DND-41 (cell line): Measurements from ENCODE around the gene CDYL.

Experiments
- ATAC-seq: fragments of 200-7000 bp; cut with Tn5 transposase; 3 replicates; pipeline ENCODE4 v1.9.1; 2021; ENCODE audit warnings: low read depth; ENCODE audit not compliant: insufficient read depth
- DNase-seq: peaks from one replicate; pipeline ENCODE4 v3.0.0-alpha.2; 2020
- H2AFZ ChIP-seq: 2 replicates; pipeline ENCODE4 v1.6.0; 2012; ENCODE audit warnings: low read depth, low read length
- H3K27ac ChIP-seq: 2 replicates; pipeline ENCODE4 v1.5.1; 2012; ENCODE audit warnings: low read length, inconsistent platforms
- H3K27me3 ChIP-seq: fragments of 200-600 bp; sonication (generic); 2 replicates; pipeline ENCODE4 v1.6.0; 2012; ENCODE audit warnings: low read length, mild to moderate bottlenecking, inconsistent platforms; ENCODE audit not compliant: insufficient read depth, poor library complexity
- H3K36me3 ChIP-seq: 2 replicates; pipeline ENCODE4 v1.5.1; 2012; ENCODE audit warnings: low read length, inconsistent platforms; ENCODE audit not compliant: insufficient read depth
- H3K4me1 ChIP-seq: 2 replicates; pipeline ENCODE4 v1.5.1; 2012; ENCODE audit warnings: mild to moderate bottlenecking, low read length; ENCODE audit not compliant: insufficient read depth
- H3K4me2 ChIP-seq: 2 replicates; pipeline ENCODE4 v1.6.0; 2012; ENCODE audit warnings: mild to moderate bottlenecking, moderate library complexity, low read length, inconsistent platforms; ENCODE audit not compliant: insufficient read depth
- H3K4me3 ChIP-seq, 2 experiments: fragments of 200-600 bp in 1 of 2; shearing (Covaris generic) in 1 of 2; 2 replicates each; pipeline ENCODE4 v1.5.1; 2012 to 2016; ENCODE audit warnings: inconsistent platforms in 2 of 2, low read length in 2 of 2, mild to moderate bottlenecking in 2 of 2, low read depth in 1 of 2, moderate library complexity in 1 of 2
- H3K79me2 ChIP-seq: 2 replicates; pipeline ENCODE4 v1.6.0; 2012; ENCODE audit warnings: low read length, inconsistent platforms; ENCODE audit not compliant: insufficient read depth
- H3K9ac ChIP-seq: 2 replicates; pipeline ENCODE4 v1.6.0; 2012; ENCODE audit warnings: low read depth, mild to moderate bottlenecking, inconsistent platforms, low read length, moderate library complexity
- H3K9me3 ChIP-seq: 2 replicates; pipeline ENCODE4 v1.5.1; 2012; ENCODE audit warnings: low read length, moderate library complexity, mild to moderate bottlenecking, inconsistent platforms; ENCODE audit not compliant: insufficient read depth, severe bottlenecking
- H4K20me1 ChIP-seq: 2 replicates; pipeline ENCODE4 v1.6.0; 2012; ENCODE audit warnings: low read length; ENCODE audit not compliant: insufficient read depth
- CTCF ChIP-seq: IDR thresholded peaks from 2 replicates; pipeline ENCODE4 v1.5.1; 2012; ENCODE audit warnings: borderline replicate concordance, low read length, moderate library complexity, mild to moderate bottlenecking; ENCODE audit not compliant: poor library complexity, severe bottlenecking; ENCODE audit errors: extremely low read depth
- EZH2 ChIP-seq: IDR thresholded peaks from 3 replicates; pipeline ENCODE4 v1.6.1; 2012; ENCODE audit warnings: borderline replicate concordance, low read depth, mild to moderate bottlenecking, moderate library complexity, low read length, inconsistent platforms; ENCODE audit not compliant: severe bottlenecking

CDYL gene

GRCh38 chr6:4929097-4929718 is 153.0 kb downstream of the CDYL start:
- H3K4me3 ChIP-seq, result no peak overlapping the region
- ATAC-seq, result no peak
- H3K9ac ChIP-seq, result no peak overlapping the region
- no peaks in the 10 kb centered on the region for H3K36me3 ChIP-seq
- peaks cover 9% of the 10 kb centered on the region; the same call in 1 of the 2 replicates for H4K20me1 ChIP-seq
- no peaks in the 10 kb centered on the region for H3K9me3 ChIP-seq
- no peak overlapping the region for H3K27ac ChIP-seq
- no peak for DNase-seq
- TF ChIP-seq EZH2, result no peak
- no peak for TF ChIP-seq CTCF
- H2AFZ ChIP-seq, result no peak overlapping the region
- H3K4me1 ChIP-seq, result no peaks in the 10 kb centered on the region
- H3K27me3 ChIP-seq, result no peaks in the 10 kb centered on the region
- H3K4me2 ChIP-seq, result no peak overlapping the region
- peaks cover 3% of the 10 kb centered on the region; the same call in 1 of the 2 replicates for H3K79me2 ChIP-seq

GRCh38 chr6:4930025-4930691 is 154.0 kb downstream of the CDYL start:
- TF ChIP-seq CTCF (no peak), EZH2 (no peak)

GRCh38 chr6:4931530-4932227 is 155.5 kb downstream of the CDYL start:
- Histone ChIP-seq H3K27me3 (no peaks in the 10 kb centered on the region), H3K27ac (no peak overlapping the region), H3K9ac (no peak overlapping the region), H3K9me3 (no peaks in the 10 kb centered on the region), H3K4me3 (no peak overlapping the region), H4K20me1 (peaks cover 12% of the 10 kb centered on the region; the same call in 1 of the 2 replicates), H3K4me1 (no peaks in the 10 kb centered on the region), H3K36me3 (no peaks in the 10 kb centered on the region), H2AFZ (no peak overlapping the region), H3K79me2 (peaks cover 3% of the 10 kb centered on the region; the same call in 1 of the 2 replicates), H3K4me2 (no peak overlapping the region)
- DNase-seq (no peak), ATAC-seq (no peak)
- TF ChIP-seq EZH2, result no peak
- no peak for TF ChIP-seq CTCF

More at GRCh38 chr6:4930025-4930691, 154.0 kb downstream of the CDYL start:
- H3K4me3 ChIP-seq, result no peak overlapping the region
- no peak overlapping the region for H3K27ac ChIP-seq
- H3K4me2 ChIP-seq, result no peak overlapping the region
- H3K4me1 ChIP-seq, result no peaks in the 10 kb centered on the region
- H2AFZ ChIP-seq, result no peak overlapping the region
- H3K79me2 ChIP-seq, result peaks cover 3% of the 10 kb centered on the region; the same call in 1 of the 2 replicates
- H3K9ac ChIP-seq, result no peak overlapping the region
- no peaks in the 10 kb centered on the region for H3K27me3 ChIP-seq
- peaks cover 9% of the 10 kb centered on the region; the same call in 1 of the 2 replicates for H4K20me1 ChIP-seq
- H3K9me3 ChIP-seq, result no peaks in the 10 kb centered on the region
- no peak for ATAC-seq
- H3K36me3 ChIP-seq, result no peaks in the 10 kb centered on the region
- DNase-seq, result no peak
